PFSK-1 (cell line): ENCODE results near the gene POLE.

Source experiments
- FOXP2 ChIP-seq: optimal IDR thresholded peaks from 2 replicates; pipeline ENCODE3; 2011; ENCODE audit warnings: borderline replicate concordance, control low read depth, inconsistent platforms; ENCODE audit not compliant: insufficient read depth; ENCODE audit errors: extremely low read length, extremely low read depth
- POLR2AphosphoS5 ChIP-seq: IDR thresholded peaks from 2 replicates; pipeline ENCODE4 v1.6.1; 2012; ENCODE audit warnings: low read depth, mild to moderate bottlenecking, control low read depth, low read length, moderate library complexity
- SIN3A ChIP-seq: IDR thresholded peaks from 2 replicates; pipeline ENCODE4 v1.6.1; 2012; ENCODE audit warnings: mild to moderate bottlenecking, low read length, moderate library complexity, borderline replicate concordance; ENCODE audit not compliant: insufficient read depth
- TAF1 ChIP-seq: IDR thresholded peaks from 2 replicates; pipeline ENCODE4 v1.6.1; 2012; ENCODE audit warnings: low read length, control low read depth, borderline replicate concordance; ENCODE audit not compliant: insufficient read depth
- TF ChIP-seq, protein P1 (sequence below), 2 experiments: IDR thresholded peaks; 2 replicates each; pipeline versions ENCODE4 v1.6.1 to v1.8.0; 2011 to 2012; ENCODE audit warnings: low read depth in 2 of 2, low read length in 2 of 2, control low read depth in 1 of 2, inconsistent platforms in 1 of 2, mild to moderate bottlenecking in 1 of 2, moderate library complexity in 1 of 2; ENCODE audit not compliant: insufficient read depth in 1 of 2

Gene POLE

DNA sequence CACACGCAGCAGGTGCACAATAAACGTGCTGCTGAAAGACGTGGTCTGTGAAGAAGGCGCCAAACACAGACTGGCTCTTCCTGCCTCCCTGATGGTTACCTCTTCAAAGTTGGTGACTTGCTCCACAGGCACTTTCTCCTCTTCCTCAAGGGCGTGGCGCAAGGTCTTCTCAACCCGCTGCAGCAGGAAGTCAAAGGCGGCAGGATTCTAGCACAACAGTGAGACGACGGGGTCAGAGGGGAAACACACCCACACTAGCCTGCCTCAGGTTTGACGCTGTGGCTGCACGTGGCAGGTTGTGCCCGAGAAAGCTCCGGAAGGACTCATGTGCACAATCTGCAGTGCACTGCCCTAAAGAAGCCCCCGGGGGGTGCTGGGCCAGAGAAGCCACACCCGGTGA is 15.0 kb downstream of the POLE start:
- TF ChIP-seq FOXP2 (no peak), POLR2AphosphoS5 (no peak), TAF1 (no peak), SIN3A (no peak)
- TF ChIP-seq, protein P1, sequence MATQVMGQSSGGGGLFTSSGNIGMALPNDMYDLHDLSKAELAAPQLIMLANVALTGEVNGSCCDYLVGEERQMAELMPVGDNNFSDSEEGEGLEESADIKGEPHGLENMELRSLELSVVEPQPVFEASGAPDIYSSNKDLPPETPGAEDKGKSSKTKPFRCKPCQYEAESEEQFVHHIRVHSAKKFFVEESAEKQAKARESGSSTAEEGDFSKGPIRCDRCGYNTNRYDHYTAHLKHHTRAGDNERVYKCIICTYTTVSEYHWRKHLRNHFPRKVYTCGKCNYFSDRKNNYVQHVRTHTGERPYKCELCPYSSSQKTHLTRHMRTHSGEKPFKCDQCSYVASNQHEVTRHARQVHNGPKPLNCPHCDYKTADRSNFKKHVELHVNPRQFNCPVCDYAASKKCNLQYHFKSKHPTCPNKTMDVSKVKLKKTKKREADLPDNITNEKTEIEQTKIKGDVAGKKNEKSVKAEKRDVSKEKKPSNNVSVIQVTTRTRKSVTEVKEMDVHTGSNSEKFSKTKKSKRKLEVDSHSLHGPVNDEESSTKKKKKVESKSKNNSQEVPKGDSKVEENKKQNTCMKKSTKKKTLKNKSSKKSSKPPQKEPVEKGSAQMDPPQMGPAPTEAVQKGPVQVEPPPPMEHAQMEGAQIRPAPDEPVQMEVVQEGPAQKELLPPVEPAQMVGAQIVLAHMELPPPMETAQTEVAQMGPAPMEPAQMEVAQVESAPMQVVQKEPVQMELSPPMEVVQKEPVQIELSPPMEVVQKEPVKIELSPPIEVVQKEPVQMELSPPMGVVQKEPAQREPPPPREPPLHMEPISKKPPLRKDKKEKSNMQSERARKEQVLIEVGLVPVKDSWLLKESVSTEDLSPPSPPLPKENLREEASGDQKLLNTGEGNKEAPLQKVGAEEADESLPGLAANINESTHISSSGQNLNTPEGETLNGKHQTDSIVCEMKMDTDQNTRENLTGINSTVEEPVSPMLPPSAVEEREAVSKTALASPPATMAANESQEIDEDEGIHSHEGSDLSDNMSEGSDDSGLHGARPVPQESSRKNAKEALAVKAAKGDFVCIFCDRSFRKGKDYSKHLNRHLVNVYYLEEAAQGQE (IDR thresholded peaks at IDR 0.05; ENCODE audit: insufficient read depth in 1 of 2, low read depth in 2 of 2, low read length in 2 of 2) = no peak

DNA sequence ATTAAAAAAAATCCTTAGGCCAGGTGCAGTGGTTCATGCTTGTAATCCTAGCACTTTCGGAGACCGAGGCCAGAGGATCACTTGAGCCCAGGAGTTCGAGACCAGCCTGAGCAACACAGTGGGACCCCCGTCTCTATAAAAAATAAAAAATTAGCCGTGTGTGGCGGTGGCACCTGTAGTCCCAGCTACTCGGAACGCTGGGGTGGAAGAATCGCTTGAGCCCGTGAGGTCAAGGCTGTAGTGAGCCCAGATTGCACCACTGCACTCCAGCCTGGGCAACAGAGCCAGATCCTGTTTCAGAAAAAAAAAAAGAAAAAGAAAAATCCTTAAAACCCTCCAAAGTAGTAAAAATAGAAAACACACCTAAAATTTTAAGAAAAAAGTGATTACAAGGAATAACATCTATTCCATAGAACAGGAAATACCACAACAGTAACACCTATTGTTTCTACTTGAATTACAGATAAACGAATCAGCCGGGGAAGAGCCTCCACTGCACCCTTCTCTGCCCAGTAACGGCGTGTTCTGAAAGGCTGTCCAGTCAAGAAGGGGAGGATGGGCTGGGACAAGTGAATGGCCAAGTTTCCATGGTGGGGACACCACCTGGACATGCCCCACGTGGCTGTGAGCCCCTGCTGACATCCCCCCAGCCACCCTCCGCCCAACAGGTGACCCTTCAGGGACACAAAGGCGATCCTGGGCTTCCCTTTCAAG is 17.8 kb downstream of the POLE start:
- TF ChIP-seq SIN3A (no peak), POLR2AphosphoS5 (peak; percentile 58), FOXP2 (no peak), TAF1 (no peak)
- TF ChIP-seq, protein P1 (IDR thresholded peaks at IDR 0.05; ENCODE audit: insufficient read depth in 1 of 2, low read depth in 2 of 2, low read length in 2 of 2) = no peak

DNA sequence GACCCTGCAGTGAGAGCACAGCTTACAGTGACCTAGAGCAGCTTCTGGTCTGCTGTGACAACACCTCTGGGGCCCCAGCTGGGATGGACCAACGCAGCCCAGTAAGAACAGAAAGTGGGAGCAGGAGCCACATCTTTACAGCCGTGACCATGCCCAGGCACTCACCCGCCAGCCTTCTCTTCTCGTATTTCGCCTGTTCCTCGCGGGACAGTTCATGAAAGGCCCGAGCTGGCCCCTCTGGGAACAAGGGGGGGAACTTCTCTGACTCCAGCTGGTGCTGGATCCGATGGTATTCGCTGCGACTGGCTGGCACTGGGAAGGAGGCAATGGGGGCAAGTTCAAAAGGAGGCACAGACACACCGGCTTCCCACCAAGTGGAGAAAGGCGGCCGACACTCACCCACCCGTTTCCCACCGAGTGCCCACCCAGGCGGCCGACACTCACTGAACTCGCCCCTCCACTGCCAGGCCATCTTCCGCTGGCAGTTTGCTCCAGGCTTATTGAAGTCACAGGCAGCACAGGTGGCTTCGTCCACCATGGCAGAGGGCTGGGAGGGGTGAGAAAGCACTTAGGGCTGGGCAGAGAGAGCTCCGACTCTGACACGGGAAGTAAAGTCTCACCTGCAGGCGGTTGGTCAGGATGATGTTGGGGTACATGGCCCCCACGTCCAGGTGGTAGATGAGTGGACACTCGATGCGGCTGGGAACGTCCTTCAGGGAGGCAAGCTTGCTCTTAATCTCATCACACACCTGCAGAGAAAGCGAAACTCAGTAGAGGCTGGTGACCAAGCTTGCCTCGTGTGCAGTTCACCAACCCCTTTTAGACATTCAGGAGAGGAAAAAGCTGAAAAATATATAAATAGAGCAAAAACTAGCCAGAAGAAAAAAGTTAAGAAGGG is 18.7 kb downstream of the POLE start:
- no peak for TF ChIP-seq FOXP2
- TF ChIP-seq SIN3A = no peak
- TF ChIP-seq, protein P1 (IDR thresholded peaks at IDR 0.05; ENCODE audit: insufficient read depth in 1 of 2, low read depth in 2 of 2, low read length in 2 of 2) = no peak
- no peak for TF ChIP-seq POLR2AphosphoS5
- TF ChIP-seq TAF1 = no peak

DNA sequence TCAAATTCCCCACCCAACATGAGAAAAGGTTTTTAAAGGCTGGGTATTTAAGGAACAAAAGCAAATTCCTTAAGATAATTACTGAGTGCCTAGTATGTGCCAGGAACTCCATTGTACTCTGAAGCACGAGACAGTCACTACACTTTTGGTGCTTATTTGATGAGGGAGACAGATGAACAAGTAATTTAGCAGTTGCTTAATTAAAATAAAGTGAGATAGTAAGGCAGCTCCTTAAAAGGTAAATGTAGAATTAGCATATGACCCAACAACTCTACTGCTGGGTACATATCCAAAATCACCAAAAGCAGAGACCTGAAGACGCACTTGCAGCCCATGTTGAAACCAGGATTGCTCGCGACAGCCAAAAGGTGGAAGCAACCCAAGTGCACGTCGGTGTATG is 21.3 kb downstream of the POLE start:
- TF ChIP-seq SIN3A (no peak), TAF1 (no peak), FOXP2 (no peak), POLR2AphosphoS5 (no peak; the same call in 1 of the 2 replicates)
- TF ChIP-seq, protein P1 (IDR thresholded peaks at IDR 0.05; ENCODE audit: insufficient read depth in 1 of 2, low read depth in 2 of 2, low read length in 2 of 2) = no peak
